Upper lobe of left lung (tissue), 4 donors: ENCODE results near the gene IRF3.

ENCODE experiments used
- EP300 ChIP-seq, 4 donors: sonication (generic); formaldehyde crosslinking; IDR thresholded peaks; one replicate each; pipeline ENCODE4 v1.5.1; 2017; ENCODE audit warnings: antibody characterized with exemption in 4 of 4, control low read depth in 2 of 4
- POLR2A ChIP-seq, 4 donors: fragments of 450-650 bp; IDR thresholded peaks; one replicate each; pipeline ENCODE4 v1.5.1; 2016 to 2017; ENCODE audit warnings: antibody characterized with exemption in 4 of 4, mild to moderate bottlenecking in 2 of 4
- POLR2AphosphoS5 ChIP-seq, 2 donors: sonication (generic); formaldehyde crosslinking; IDR thresholded peaks; one replicate each; pipeline ENCODE4 v1.5.1; 2017; ENCODE audit warnings: antibody characterized with exemption in 2 of 2
- TF ChIP-seq, protein P1 (sequence below), 6 experiments: fragments of 450-650 bp in 4 of 6; fragments of 200-600 bp in 2 of 6; sonication (generic) in 2 of 6; IDR thresholded peaks; one replicate each; pipeline ENCODE4 v1.5.1; 2016 to 2019; ENCODE audit warnings: antibody characterized with exemption in 6 of 6

DNA sequence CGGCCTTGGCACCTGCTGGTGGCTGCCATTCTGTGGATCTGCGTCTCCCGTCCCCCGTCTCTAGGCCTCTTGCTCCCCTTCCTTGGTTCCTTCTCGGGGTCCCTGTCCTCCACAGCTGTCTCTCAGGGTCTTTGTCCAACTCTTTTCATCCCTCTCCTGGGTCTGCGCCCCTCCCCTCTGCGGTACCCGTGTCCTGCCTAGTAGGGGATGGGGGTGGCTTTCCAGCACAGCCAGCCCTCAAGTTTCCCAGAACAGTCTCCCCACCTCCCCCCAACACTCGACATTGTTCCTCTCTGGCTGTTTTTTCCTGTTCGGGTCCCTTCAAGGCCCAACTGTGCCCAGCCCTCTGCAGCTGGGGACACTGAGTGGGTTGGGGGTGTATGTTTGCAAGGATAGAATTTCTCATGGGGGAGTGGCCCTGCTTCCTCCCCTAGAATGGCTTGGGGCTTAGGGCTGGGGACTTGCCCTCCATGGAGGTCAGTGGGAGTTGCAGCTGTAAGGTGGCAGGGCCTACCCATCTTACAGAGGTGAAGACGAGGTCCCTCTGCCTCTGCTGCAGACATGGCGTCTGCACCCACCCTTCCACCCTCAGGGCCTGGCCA is 23.0 kb upstream of the IRF3 start:
- TF ChIP-seq, protein P1, sequence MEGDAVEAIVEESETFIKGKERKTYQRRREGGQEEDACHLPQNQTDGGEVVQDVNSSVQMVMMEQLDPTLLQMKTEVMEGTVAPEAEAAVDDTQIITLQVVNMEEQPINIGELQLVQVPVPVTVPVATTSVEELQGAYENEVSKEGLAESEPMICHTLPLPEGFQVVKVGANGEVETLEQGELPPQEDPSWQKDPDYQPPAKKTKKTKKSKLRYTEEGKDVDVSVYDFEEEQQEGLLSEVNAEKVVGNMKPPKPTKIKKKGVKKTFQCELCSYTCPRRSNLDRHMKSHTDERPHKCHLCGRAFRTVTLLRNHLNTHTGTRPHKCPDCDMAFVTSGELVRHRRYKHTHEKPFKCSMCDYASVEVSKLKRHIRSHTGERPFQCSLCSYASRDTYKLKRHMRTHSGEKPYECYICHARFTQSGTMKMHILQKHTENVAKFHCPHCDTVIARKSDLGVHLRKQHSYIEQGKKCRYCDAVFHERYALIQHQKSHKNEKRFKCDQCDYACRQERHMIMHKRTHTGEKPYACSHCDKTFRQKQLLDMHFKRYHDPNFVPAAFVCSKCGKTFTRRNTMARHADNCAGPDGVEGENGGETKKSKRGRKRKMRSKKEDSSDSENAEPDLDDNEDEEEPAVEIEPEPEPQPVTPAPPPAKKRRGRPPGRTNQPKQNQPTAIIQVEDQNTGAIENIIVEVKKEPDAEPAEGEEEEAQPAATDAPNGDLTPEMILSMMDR (IDR thresholded peaks at IDR 0.05), result no peak
- TF ChIP-seq EP300 (IDR thresholded peaks at IDR 0.05) (no peak), POLR2AphosphoS5 (IDR thresholded peaks at IDR 0.05) (peak in 1 of 2 donors; percentile 8), POLR2A (IDR thresholded peaks at IDR 0.05) (no peak)
